ENCODE results near the gene MAP7. TPM values are rescaled to one million over a fixed set of nuclear protein-coding genes. Genes with fewer than 3 reads are reported as not detected.

MAP7 gene
- polyA plus RNA-seq, 1 donor from 2014 or later, result 5.1 TPM

DNA sequence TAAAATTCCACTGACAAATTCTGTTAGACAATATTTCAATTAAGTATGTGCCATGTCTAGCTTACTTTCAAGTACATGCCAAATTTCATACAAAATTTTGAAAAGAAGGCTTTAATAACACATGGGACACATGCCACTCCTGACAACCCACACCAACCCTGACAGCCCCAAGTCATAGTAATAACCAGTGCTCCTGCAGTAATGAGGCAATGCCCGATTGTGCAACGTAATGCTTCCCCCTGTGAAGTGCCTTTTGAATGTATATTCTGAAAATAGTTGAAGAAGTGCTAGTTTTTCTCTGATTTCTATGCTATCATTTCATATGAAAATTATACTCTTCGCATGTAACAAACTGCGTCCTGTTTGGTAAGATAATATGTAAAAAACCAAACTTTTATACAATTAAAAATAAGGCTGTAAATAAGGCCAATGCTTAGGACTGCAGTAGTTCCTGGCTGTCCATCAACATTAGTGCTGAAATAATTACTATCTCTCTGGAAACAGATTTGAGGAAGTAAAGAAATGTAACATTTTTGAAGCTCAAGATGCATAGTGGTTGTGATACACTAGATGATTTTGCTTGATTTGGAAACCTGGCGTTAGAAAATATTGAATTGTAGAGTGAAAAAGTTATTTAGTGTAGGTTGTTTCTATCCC lies 134.7 kb downstream of the MAP7 start:
- Histone ChIP-seq H4K20me1 (ENCODE audit: insufficient read depth) (no peaks in the 10 kb centered on the region), H3K36me3 (ENCODE audit: insufficient read depth, low read length) (no peaks in the 10 kb centered on the region), H3K79me2 (replicated peaks; ENCODE audit: insufficient read depth, low read length) (no peaks in the 10 kb centered on the region), H3K27me3 (ENCODE audit: insufficient read depth, low read depth, low read length) (no peaks in the 10 kb centered on the region), H3K9me3 (ENCODE audit: low read length) (no peaks in the 10 kb centered on the region), H3K9me2 (ENCODE audit: insufficient read depth, low read length) (no peaks in the 10 kb centered on the region), H3K4me2 (ENCODE audit: low read length) (no peak overlapping the region), H2AFZ (ENCODE audit: low read depth, low read length) (no peak overlapping the region), H3K9ac (ENCODE audit: low read length) (no peak overlapping the region), H3K27ac (ENCODE audit: low read length) (no peak overlapping the region), H3K4me3 (ENCODE audit: low read length) (no peak overlapping the region), H3F3A (ENCODE audit: insufficient read depth, low read length, poor library complexity, severe bottlenecking) (peaks cover 3% of the 10 kb centered on the region)
- TF ChIP-seq, protein P1, sequence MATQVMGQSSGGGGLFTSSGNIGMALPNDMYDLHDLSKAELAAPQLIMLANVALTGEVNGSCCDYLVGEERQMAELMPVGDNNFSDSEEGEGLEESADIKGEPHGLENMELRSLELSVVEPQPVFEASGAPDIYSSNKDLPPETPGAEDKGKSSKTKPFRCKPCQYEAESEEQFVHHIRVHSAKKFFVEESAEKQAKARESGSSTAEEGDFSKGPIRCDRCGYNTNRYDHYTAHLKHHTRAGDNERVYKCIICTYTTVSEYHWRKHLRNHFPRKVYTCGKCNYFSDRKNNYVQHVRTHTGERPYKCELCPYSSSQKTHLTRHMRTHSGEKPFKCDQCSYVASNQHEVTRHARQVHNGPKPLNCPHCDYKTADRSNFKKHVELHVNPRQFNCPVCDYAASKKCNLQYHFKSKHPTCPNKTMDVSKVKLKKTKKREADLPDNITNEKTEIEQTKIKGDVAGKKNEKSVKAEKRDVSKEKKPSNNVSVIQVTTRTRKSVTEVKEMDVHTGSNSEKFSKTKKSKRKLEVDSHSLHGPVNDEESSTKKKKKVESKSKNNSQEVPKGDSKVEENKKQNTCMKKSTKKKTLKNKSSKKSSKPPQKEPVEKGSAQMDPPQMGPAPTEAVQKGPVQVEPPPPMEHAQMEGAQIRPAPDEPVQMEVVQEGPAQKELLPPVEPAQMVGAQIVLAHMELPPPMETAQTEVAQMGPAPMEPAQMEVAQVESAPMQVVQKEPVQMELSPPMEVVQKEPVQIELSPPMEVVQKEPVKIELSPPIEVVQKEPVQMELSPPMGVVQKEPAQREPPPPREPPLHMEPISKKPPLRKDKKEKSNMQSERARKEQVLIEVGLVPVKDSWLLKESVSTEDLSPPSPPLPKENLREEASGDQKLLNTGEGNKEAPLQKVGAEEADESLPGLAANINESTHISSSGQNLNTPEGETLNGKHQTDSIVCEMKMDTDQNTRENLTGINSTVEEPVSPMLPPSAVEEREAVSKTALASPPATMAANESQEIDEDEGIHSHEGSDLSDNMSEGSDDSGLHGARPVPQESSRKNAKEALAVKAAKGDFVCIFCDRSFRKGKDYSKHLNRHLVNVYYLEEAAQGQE (IDR thresholded peaks at IDR 0.05; ENCODE audit: borderline replicate concordance), result no peak
- TF ChIP-seq SMC3 (conservative IDR thresholded peaks at IDR 0.05; ENCODE audit: poor library complexity), result no peak

DNA sequence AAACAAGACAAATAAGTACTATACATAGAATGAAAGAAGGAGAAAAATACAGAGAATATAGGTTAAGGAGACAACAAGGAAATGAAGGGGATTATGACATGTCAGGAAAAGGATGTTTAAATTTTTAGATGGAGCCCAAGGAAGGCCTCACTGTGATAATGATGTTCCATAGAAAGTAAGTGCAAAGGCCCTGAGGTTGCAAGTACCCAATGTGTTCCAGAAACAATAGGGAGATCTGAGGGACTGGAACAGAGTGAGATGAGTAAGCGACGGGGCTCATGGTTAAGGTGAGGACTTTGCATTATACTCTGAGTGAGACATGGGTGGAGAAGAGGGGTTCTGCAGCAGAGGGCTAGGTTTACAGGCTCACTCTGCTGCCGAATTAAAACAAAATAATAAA lies 137.8 kb downstream of the MAP7 start:
- no peaks in the 10 kb centered on the region for H3K9me2 ChIP-seq (ENCODE audit: insufficient read depth, low read length)
- no peak overlapping the region for H3K27ac ChIP-seq (ENCODE audit: low read length)
- H3K4me2 ChIP-seq (ENCODE audit: low read length), result no peak overlapping the region
- no peak for TF ChIP-seq POLR2AphosphoS5 (IDR thresholded peaks at IDR 0.05)
- no peak for TF ChIP-seq TAF1 (IDR thresholded peaks at IDR 0.05; ENCODE audit: low read depth)
- H3K9ac ChIP-seq (ENCODE audit: low read length), result no peak overlapping the region
- H3K27me3 ChIP-seq (ENCODE audit: insufficient read depth, low read depth, low read length), result no peaks in the 10 kb centered on the region
- H3K79me2 ChIP-seq (replicated peaks; ENCODE audit: insufficient read depth, low read length), result no peaks in the 10 kb centered on the region
- peaks cover 3% of the 10 kb centered on the region for H3F3A ChIP-seq (ENCODE audit: insufficient read depth, low read length, poor library complexity, severe bottlenecking)
- H2AFZ ChIP-seq (ENCODE audit: low read depth, low read length), result no peak overlapping the region
- H3K4me3 ChIP-seq (ENCODE audit: low read length), result no peak overlapping the region
- no peaks in the 10 kb centered on the region for H3K36me3 ChIP-seq (ENCODE audit: insufficient read depth, low read length)
- no peaks in the 10 kb centered on the region for H4K20me1 ChIP-seq (ENCODE audit: insufficient read depth)
- no peaks in the 10 kb centered on the region for H3K9me3 ChIP-seq (ENCODE audit: low read length)

DNA sequence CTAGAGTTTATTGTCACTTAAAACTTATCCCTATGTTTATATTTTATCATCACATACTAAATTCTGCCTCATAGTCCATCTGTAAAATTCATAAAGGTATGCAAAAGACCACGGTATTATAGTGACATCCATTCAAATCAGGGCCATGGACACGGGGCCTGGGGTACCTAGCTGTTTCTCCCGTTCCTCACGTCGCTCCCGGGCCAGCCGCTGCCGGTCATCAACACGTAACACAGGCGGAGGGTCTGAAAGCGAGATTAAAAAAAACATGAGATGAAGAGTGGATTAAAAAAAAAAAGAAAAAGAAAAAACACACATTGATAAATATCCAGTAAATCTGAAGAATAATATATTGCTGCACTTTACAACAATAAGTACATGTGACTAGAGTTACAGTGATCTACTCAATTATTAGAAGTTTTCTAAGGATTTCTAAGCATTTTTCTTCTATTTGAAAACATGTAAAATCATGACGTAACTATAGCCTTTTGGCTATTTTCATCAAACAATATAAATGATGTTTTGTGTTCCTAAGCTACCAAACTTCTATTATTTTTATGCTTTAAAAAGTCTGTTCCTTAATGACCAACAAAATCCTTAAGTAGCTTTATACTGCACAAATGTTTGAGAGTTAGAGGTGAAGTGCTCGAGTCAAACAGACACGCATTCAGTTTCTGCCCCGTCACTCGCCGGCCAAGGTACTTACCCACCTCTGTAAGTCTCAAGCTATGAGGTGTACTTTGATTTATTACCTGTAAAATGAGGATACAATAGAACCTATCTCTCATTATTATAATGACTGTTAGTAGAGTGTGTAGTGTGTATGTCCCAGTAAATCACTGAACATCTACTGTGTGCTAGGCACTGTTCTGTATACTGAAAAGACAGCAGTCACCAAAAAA lies 138.5 kb downstream of the MAP7 start:
- Histone ChIP-seq H3K9me3 (ENCODE audit: low read length) (no peaks in the 10 kb centered on the region), H4K20me1 (ENCODE audit: insufficient read depth) (no peaks in the 10 kb centered on the region), H3K27ac (ENCODE audit: low read length) (no peak overlapping the region), H2AFZ (ENCODE audit: low read depth, low read length) (no peak overlapping the region), H3K36me3 (ENCODE audit: insufficient read depth, low read length) (no peaks in the 10 kb centered on the region), H3K4me3 (ENCODE audit: low read length) (no peak overlapping the region), H3F3A (ENCODE audit: insufficient read depth, low read length, poor library complexity, severe bottlenecking) (peaks cover 3% of the 10 kb centered on the region), H3K9me2 (ENCODE audit: insufficient read depth, low read length) (no peaks in the 10 kb centered on the region), H3K9ac (ENCODE audit: low read length) (no peak overlapping the region), H3K27me3 (ENCODE audit: insufficient read depth, low read depth, low read length) (no peaks in the 10 kb centered on the region), H3K79me2 (replicated peaks; ENCODE audit: insufficient read depth, low read length) (no peaks in the 10 kb centered on the region), H3K4me2 (ENCODE audit: low read length) (no peak overlapping the region)
- TF ChIP-seq, protein P2, sequence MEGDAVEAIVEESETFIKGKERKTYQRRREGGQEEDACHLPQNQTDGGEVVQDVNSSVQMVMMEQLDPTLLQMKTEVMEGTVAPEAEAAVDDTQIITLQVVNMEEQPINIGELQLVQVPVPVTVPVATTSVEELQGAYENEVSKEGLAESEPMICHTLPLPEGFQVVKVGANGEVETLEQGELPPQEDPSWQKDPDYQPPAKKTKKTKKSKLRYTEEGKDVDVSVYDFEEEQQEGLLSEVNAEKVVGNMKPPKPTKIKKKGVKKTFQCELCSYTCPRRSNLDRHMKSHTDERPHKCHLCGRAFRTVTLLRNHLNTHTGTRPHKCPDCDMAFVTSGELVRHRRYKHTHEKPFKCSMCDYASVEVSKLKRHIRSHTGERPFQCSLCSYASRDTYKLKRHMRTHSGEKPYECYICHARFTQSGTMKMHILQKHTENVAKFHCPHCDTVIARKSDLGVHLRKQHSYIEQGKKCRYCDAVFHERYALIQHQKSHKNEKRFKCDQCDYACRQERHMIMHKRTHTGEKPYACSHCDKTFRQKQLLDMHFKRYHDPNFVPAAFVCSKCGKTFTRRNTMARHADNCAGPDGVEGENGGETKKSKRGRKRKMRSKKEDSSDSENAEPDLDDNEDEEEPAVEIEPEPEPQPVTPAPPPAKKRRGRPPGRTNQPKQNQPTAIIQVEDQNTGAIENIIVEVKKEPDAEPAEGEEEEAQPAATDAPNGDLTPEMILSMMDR (IDR thresholded peaks at IDR 0.05; ENCODE audit: poor library complexity, severe bottlenecking), result no peak
- TF ChIP-seq RAD21 (conservative IDR thresholded peaks at IDR 0.05) (no peak), SMC3 (conservative IDR thresholded peaks at IDR 0.05; ENCODE audit: poor library complexity) (no peak), EZH2 (IDR thresholded peaks at IDR 0.05; ENCODE audit: borderline replicate concordance, insufficient read depth, low read length, poor library complexity, severe bottlenecking) (no peak), EP300 (conservative IDR thresholded peaks at IDR 0.05; ENCODE audit: poor library complexity, severe bottlenecking) (no peak), POLR2AphosphoS5 (IDR thresholded peaks at IDR 0.05) (no peak), MXI1 (conservative IDR thresholded peaks at IDR 0.05; ENCODE audit: poor library complexity, severe bottlenecking) (no peak), TAF1 (IDR thresholded peaks at IDR 0.05; ENCODE audit: low read depth) (no peak)
- TF ChIP-seq, protein P1 (IDR thresholded peaks at IDR 0.05; ENCODE audit: borderline replicate concordance), result no peak

All from neural cell (in vitro differentiated cells).